HG02870 (cell line): ENCODE data around the gene ROR2.

ENCODE experiments used
- ATAC-seq: cut with Tn5 transposase; IDR thresholded peaks from one replicate; pipeline ENCODE4 v1.9.1; 2021; ENCODE audit warnings: mild to moderate bottlenecking, moderate library complexity; ENCODE audit not compliant: unreplicated experiment

The ROR2 gene

DNA sequence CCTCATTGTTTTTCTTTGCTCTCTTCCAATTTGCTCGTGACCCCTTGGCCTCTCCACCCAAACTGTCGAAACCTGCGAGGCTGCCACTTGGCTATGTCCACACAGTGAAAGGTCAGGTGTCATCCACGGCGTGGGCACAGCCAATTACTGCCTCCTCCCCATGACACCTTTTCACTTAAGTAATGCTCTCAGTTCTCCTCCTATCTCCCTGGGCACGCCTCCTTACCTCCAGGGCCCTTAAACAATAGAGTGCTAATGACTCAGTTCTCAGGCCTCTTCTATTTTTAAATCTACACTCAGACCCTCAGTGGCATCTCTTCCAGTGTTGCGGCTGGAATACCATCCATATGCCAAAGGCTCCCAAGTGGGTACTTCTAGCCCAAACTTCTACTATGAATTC, 256.8 kb downstream of the ROR2 start:
- no peak for ATAC-seq

DNA sequence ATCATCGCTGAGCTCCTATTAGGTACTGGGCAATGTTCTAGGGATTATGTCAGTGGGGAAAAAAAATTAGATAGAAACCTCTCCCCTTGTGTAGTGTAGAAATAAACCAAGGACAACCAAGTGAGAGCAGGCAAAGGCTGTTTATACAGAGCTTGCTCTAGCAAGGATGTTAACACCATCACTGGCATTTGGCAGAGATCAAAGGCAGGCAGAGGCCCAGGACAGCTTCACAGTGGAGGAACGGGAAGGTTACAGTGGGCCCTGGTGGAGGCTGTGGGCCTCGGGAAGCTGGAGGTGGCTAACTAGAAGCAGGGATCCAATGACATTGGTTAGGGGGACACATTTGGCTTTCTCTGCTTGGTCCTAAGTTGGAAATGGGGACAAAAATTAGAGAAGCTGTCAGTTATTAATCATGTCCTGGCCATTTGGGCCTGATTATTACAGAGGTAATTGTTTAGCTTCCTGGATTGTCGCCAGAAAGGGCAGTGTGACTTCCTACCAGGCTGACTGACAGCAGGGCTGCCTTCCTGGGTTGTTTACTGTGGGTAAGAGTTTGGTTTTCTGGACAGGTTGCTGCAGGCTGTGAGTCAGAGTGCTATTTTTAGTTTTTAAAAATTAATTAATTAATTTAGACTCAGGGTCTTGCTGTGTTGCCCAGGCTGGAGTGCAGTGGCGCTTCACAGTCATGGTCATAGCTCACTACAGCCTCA, 259.3 kb downstream of the ROR2 start:
- no peak for ATAC-seq

DNA sequence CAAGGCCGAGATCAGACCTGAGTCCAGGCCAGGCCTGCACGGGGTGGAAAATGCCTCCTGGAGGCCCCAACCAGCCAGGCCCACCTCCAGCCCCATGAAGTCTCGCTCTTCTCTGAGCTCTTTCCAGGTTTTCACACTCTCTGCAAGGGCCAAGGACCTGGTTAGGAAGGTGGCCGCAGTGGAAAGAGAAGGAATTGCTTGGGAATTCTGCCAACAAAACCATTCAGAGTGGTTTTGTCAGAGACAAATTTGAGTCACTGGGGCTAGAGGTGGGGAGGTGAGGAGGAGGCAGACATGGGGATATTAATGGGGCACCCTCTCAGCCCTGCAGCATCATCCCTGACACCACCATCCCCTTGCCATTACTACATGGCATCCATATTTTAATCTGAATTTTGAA, 261.0 kb downstream of the ROR2 start:
- ATAC-seq, result no peak

DNA sequence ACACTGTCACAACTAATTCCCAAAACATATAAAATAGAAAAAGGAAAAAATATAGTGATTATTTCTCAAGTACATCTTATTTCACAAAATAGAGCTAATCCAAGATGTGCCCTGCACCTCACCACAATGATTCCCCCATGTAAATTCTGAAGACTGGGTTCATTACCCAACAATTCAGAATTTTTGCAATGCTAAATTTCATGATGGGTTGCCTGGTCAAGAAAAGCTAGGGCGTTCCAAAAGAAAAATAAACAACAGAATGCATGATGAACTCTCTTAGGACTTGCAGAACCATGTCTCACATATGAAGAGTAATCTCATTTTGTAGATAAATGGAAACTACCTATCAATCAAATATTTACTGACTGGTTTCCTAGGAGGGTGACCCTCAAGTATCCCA, 266.8 kb downstream of the ROR2 start:
- ATAC-seq, result no peak

DNA sequence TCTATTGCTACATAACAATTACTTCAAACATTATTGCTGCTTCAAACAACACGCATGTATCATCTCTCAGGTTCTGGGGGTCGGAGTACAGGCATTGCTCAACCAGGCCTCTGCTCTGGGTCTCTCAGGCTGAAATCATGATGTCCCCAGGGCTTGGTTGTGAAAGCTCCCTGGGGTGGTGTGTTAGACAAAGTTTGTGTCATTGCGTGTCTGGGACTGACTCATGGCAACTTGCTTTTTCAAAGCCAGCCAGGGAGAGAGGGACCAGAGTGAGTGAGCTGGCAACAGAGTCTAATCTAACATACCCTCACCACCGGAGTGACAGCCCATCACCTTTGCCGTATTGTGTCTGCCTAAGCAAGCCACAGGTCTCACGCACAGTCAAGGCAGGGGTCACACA, 267.2 kb downstream of the ROR2 start:
- ATAC-seq, result no peak

DNA sequence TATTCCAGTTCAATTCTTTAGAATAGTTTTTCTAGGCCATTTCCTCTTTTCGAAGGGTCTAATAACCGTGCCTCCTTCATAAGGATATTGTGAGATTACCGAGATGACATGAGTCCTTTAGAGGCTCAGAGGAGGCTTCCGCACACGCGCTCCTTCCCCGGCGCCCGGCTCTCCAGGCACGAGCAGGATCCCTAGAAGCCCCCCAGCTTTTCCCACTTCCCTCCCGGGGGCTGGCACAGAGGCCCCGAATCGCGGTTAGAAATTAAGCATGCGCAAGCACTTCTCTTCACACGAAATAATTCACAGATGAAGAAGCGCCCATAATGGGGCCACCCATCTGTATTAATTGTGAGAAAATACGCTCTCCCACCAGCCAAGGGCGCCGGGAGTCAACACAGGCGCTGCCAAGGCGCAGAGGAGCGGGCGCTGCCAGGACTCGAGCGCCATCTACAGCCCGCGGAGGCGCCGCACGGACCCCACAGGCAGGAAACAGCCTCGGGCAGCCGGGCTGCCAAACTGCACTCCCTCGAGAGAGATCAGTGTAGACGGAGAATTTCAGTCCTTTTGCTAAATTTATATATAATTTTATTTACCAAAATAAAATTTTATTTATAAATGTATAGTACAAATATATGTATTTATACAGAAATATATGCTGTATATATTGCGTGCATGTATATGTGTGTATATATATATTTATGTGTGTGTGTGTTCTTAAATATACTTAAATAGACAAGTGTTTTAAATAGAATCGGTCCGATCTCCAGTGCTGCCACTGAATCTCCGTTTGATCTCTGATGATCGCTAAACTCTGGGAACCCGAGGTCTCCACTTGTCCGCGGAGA, 268.3 kb downstream of the ROR2 start:
- ATAC-seq, result no peak

DNA sequence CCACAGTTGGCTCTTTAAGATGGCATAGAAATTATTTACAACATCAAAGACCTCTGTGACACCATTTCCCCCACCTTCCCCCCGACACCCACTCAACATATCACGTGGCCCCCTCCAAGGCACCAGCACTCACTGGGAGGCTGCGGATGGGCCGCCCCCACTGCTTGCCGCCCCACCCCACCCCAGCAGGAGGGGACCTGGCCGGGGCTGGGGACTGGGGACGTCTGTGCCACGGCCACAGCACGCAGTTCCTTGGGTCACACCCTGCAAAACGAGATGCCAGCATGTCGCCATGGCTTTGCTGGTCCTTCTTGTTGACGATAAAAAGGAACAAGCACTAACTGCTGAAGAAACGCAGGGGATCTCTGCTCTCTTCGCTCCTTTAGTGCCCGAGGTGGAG, 269.0 kb downstream of the ROR2 start:
- no peak for ATAC-seq

DNA sequence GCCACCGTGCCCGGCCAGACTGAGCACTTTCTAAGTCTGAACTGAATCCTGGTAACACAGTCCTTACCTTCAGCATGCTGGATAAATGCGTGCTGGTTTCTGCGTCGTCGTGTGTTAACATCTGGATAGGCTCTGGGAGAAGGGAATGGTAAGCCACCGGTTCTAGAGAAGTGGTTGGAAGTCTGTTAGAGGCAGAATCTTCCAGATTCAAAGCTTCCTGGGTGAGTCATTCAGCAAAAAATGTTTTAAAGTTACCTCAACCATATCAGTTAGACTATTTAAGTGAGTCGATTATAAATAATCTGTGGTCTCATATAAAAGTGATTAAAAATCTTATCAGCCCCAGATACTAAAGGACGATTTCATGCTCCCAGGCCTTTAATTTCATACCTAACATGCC, 269.9 kb downstream of the ROR2 start:
- no peak for ATAC-seq

DNA sequence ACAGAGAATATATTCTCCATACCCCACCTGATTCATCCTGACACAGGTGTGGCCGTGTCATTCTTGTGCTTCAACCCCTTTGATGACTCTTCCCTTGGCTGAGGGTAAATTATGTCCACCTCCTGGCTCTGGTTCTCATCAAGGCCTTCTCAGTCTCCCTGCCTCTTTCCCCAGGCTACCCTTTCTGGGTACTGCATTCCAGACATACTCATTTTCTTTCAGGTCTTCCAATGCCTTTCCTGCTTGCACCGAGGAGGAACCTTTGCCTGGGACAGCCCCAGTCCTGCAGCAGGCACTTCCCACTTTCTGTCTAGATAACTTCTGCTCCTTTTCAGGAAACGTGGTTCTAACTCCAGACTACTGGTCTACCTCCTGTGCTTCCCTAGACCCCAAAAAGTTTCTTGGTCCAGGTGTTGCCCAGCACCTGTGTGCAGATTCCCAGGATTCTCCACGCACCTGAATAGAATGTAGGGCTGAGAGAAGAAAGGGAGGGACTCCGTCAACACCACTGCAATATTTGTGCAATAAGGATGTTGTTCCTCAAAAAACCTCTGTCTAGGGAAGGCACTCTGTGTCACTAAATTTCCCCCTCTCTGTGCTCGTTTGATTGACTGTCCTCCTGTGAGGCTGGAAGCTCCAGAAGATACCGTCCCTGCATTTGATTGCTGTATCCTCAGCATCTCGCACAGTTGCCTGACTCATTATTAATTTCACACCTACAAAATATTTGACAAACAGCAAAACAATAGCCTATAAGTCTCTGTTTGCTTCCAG, 271.0 kb downstream of the ROR2 start:
- no peak for ATAC-seq

DNA sequence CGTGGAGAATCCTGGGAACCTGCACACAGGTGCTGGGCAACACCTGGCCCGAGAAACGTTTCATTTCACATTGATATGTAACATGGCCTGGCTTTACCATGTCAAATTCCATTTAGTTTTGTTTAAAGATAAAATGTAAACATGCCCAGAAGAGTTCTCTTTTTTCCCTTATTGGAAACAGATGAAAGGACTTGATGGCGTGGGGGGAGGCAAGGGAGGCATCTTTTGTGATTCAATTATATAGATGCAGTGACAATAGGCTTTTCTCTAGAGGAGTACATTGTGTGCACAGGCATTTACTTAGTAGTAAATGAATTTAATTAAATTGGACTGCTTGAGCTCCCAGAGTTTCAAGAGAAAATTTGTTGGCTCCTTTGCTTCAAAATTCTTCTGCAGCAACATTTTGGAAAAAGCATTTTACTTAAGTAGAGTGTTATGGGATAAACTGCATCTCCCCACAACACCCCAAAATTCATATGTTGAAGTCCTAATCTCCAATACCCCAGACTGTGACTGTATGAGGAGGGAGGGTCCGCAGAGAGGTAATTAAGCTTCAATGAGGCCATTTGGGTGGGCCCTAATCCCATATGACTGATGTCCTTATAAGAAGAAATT, 272.1 kb downstream of the ROR2 start:
- ATAC-seq, result no peak

DNA sequence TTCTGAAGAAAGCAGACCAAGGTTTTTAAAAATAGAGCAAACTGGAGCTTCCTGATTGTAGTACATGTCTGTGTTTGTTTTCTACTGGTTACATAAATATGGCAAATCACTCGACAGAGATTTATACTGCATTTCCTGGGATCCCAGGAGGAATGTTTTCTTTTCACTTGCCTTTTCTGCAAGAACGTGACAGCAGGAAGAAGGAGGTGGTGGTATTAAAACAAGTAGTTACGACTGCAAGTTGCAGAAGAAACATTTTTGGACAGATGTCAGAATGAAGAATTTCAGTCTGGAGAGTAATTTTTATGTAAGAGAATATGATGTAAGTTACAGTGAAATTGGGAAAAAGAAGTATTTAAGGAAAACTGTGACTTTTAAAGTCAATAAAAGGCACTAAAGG, 272.7 kb downstream of the ROR2 start:
- ATAC-seq, result no peak

DNA sequence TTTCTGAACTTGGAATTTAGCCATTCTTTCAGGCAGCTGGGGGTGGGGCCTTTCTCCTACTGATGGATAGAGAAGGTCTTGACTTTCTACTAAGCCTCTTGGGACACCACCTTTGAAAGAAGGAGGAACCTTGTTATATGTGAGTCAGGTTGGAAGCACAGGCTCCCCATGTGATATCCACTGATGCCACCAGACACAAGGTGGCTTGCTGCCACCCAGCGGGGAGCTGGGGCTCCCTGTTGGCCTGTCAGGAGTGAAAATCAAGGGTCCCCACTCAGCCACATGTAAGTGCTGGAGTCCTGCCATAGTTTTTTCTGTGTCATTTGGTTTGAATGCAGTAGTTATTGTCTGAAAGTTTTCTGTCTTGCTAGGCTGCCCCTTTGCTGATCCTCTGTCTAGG, 274.0 kb downstream of the ROR2 start:
- ATAC-seq, result no peak

DNA sequence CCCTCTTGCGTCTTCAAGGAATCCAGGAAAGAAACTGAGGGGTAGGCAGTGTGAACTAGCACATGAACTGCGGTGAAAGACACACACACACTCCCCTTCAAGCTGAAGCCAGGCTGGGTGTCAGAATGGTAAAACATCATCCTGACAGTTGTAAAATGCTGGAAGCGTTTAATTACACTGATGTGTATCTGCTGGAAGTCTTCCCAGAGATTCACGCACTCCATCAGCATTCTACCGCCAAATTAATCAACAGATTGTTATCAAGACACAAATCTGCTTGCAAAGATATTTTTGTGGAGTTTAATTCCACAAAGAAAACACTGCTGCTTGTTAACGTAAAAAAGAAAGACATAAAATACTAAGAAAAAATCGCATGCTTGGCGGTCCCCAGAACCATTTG, 285.4 kb downstream of the ROR2 start:
- ATAC-seq, result no peak

DNA sequence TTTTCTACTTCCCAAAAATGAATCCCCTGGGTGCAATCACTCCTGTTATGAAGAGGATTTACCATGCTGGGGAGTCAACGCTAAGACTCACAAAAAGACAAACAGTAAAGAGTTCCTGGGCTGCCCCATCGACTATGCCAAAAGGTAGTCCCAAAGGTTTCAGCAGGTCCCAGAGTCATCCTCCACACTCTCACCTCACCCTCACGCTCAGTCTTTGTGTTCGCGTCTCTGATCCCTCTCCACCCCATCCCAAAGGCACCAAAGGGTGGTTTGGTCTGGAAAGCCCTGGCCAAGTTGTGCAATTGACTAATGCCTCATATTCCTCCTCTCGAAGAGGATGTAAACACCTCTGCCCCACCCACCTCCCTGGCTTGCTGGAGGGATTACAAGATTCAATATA, 286.2 kb downstream of the ROR2 start:
- ATAC-seq, result no peak

DNA sequence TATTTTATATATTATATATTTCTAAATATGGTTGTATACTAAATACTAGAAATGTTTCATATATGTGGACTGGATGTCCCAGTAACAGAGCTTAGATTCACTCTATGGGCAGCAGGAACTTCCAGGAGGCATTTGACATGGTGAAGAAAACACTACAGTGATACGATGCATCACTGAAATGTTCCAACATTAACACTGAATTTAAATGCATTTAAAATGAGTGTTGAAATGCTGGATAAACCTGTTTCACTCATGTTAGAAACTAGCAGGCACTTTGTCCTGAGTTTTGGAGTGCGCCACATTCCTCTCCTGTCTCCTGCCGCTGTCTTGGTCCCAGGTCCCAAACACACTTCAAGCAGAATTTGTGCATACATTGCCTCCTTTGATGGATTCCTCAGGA, 288.6 kb downstream of the ROR2 start:
- no peak for ATAC-seq

DNA sequence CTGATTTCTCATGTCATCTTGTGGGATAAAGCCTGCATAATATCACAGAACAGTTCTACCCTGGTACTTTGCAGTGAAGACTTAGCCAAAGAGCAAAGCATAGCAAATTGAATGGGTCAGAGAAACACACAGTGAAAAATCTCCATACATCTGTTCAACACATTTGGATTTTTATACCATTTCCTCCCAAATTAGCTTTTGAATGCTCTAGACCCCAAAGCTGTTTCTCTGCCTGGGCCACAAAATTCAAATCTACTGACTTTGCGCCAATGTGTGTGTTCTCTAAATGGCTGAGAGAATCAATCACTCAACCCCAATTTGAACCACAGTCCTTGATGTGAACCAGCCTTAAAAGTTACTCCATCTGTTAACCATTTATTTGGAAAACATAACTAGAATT, 289.5 kb downstream of the ROR2 start:
- ATAC-seq, result no peak

DNA sequence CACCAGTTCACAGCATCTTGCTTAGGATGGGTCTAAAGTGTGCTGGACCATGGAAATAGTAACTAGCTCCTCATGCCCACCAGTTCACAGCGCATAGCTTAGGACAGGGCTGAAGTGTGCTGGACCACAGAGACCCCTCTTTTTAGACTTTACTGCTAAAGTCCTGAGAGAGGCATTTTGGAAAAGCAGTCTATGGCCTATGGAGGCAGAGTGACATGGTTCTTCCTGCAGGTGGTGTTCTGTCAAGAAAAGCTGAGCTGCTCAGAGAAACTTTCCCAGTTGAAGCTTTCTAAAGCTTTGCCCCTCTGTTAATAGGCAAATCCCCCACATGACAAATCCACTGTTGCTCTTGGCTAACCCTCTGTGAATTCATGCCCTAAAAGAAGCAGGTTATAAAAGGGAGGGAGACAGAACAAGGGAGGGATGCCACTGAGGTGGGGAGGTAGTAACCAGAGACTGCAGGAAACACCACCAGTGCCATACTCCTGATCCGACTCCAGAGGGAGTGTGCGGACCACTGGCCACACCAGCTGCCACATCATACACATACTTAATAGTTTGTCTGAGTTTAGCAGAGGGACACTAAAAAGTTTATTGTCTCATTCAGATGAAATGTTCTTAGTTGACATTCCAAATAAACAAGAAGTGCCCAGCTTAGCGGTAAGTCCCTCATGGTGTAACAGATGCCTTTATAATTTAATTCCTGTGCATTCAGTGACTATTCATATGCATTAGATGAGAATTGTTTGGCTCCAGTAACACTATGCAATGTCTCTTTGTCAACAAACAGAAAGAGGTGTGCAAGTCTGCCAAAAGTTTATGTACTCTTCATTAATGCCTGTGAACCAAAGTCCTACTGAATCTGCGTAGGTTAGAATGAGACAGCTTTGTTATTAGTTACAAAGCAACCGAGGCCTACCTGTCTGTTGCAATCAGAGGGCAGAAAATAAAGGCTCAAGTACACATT, 290.2 kb downstream of the ROR2 start:
- ATAC-seq, result no peak

DNA sequence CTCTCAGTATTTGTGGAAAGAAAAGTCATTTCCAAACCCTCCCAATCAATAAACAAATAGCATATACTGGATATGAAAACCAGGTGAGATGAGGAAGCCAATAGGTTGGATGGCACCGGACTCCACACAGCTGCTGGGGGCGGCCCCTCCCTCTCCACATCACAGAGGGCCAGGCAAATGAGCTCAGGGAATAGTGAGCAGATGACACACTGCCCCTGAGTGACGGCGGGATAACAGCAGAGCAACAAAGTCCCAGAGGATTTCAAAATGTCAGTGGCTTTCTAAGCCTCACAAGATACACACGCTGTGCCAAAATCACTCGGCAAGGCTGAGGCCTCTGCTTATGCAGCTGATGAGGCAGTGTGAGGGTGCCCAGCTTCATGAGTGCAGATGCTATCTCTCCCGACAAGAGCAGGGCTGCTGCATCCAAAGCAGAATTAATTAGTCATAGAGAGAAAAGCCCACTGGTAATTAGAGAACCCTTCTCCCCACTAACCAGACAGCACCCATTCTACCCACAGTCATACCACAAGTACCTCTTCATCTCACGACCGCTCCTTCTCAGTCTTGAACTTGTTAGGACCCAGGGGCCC, 291.4 kb downstream of the ROR2 start:
- ATAC-seq, result no peak

DNA sequence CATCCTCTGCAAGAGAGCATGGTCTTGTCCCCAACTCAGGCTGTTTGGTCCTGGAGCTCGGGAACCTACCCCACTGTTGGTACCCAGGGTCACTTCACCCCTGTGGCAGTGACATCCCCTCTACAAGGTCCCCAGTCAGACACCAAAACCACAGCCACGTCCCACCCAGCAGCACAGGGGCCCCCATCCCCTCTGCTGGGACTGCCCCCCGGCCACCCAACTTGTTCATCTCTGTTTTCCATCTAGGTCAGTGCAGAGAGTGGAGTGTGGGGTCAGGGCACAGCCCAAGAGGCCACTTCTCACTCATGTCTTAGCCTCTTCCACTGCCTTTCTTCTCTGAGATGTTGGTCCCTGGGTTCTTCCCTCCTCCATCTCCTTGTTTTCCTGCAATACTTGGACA, 292.5 kb downstream of the ROR2 start:
- no peak for ATAC-seq

DNA sequence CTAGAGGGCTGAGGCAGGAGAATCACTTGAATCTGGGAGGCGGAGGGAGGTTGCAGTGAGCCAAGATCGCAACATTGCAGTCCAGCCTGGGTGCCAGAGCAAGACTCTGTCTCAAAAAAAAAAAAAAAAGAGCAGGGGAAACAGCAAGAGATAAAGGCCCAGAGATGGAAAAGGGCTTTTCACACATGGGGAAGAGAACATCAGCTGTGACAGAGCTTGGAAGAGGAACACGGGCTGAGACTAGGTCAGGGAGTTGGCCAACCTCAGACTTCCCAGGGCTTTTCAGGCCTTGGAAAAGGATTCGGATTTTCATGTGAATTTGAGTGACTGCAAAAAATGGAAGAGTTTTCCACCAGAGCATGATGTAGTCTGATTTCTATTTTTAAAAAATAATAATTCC, 294.4 kb downstream of the ROR2 start:
- no peak for ATAC-seq
